Suprapubic skin (tissue), 3 donors: ENCODE measurements around the gene GARNL3.

Source experiments
- CTCF ChIP-seq, 2 donors: fragments of 200-600 bp in 1 of 2; fragments of 450-650 bp in 1 of 2; sonication (generic) in 1 of 2; IDR thresholded peaks; one replicate each; pipeline ENCODE4 v1.5.1; 2016 to 2019; ENCODE audit warnings: antibody characterized with exemption in 2 of 2, mild to moderate bottlenecking in 1 of 2, moderate library complexity in 1 of 2
- EP300 ChIP-seq: sonication (generic); formaldehyde crosslinking; IDR thresholded peaks from one replicate; pipeline ENCODE4 v1.6.1; 2017; ENCODE audit warnings: antibody characterized with exemption
- POLR2A ChIP-seq, 2 donors: fragments of 450-650 bp; IDR thresholded peaks; one replicate each; pipeline ENCODE4 v1.6.1; 2017; ENCODE audit warnings: antibody characterized with exemption in 2 of 2, mild to moderate bottlenecking in 2 of 2, moderate library complexity in 2 of 2

- TF ChIP-seq CTCF (IDR thresholded peaks at IDR 0.05) = no peak
- no peak for TF ChIP-seq POLR2A (IDR thresholded peaks at IDR 0.05)
- TF ChIP-seq EP300 = no peak
These were observed 38.6 kb upstream of the GARNL3 start for GRCh38 chr9:127225801-127226625.
